Activated T-cell treated with anti-CD3 and anti-CD28 coated beads, Interleukin-2, amount 50 U/mL, for 4 hours (primary cell): ENCODE data around the gene UACA. TPM values are rescaled to one million over a fixed set of nuclear protein-coding genes. Genes with fewer than 3 reads are reported as not detected.

Experiments
- ATAC-seq, 2 donors: fragments of 200-7000 bp; cut with Tn5 transposase; one replicate each; pipeline ENCODE4 v1.10.0; 2021
- DNase-seq: peaks from one replicate; pipeline ENCODE4 v3.0.0-alpha.2; 2020
- H3K27me3 Mint-ChIP-seq: one replicate; pipeline ENCODE4 v1.8.0; 2021; ENCODE audit warnings: low read depth, mixed read lengths
- H3K36me3 Mint-ChIP-seq: one replicate; pipeline ENCODE4 v1.8.0; 2022; ENCODE audit warnings: mixed read lengths; ENCODE audit not compliant: insufficient read depth
- H3K4me1 Mint-ChIP-seq: one replicate; pipeline ENCODE4 v1.8.0; 2021; ENCODE audit warnings: low read depth, mixed read lengths
- H3K4me3 Mint-ChIP-seq: one replicate; pipeline ENCODE4 v1.8.0; 2021; ENCODE audit warnings: mild to moderate bottlenecking, moderate library complexity, mixed read lengths
- H3K9me3 Mint-ChIP-seq: one replicate; pipeline ENCODE4 v1.8.0; 2021; ENCODE audit warnings: mixed read lengths
- total RNA-seq, 3 donors: library from RNA; stranded (reverse); gene quantifications; one replicate each; pipeline ENCODE4 v1.2.1, GENCODE V29; 2021

UACA gene
- total RNA-seq, 3 donors from 2014 or later, result 0.33 to 1.1 (median 0.61) TPM

GRCh38 chr15:70792171-70792573 is 28.8 kb upstream of the UACA start:
- ATAC-seq, result no peak
- Mint-ChIP-seq H3K4me3 (no peak overlapping the region), H3K9me3 (no peaks in the 10 kb centered on the region), H3K36me3 (no peaks in the 10 kb centered on the region), H3K27me3 (peaks cover 8% of the 10 kb centered on the region), H3K4me1 (no peaks in the 10 kb centered on the region)
- DNase-seq, result no peak

- no peak overlapping the region for H3K4me3 Mint-ChIP-seq
- H3K36me3 Mint-ChIP-seq, result no peaks in the 10 kb centered on the region
- peaks cover 8% of the 10 kb centered on the region for H3K27me3 Mint-ChIP-seq
- H3K9me3 Mint-ChIP-seq, result no peaks in the 10 kb centered on the region
- no peak for DNase-seq
- no peak for ATAC-seq
- no peaks in the 10 kb centered on the region for H3K4me1 Mint-ChIP-seq
These were observed 27.9 kb upstream of the UACA start for GRCh38 chr15:70791259-70791658.

GRCh38 chr15:70789213-70789612 is 25.9 kb upstream of the UACA start:
- no peak for ATAC-seq
- Mint-ChIP-seq H3K36me3 (no peaks in the 10 kb centered on the region), H3K4me3 (no peak overlapping the region), H3K9me3 (no peaks in the 10 kb centered on the region), H3K4me1 (no peaks in the 10 kb centered on the region), H3K27me3 (peaks cover 8% of the 10 kb centered on the region)
- no peak for DNase-seq

GRCh38 chr15:70788114-70789049 is 25.0 kb upstream of the UACA start:
- DNase-seq (no peak), ATAC-seq (no peak)
- H3K4me1 Mint-ChIP-seq, result no peaks in the 10 kb centered on the region
- peaks cover 8% of the 10 kb centered on the region for H3K27me3 Mint-ChIP-seq
- H3K9me3 Mint-ChIP-seq, result no peaks in the 10 kb centered on the region
- H3K4me3 Mint-ChIP-seq, result no peak overlapping the region
- no peaks in the 10 kb centered on the region for H3K36me3 Mint-ChIP-seq

GRCh38 chr15:70786996-70787395 is 23.6 kb upstream of the UACA start:
- DNase-seq (no peak), ATAC-seq (no peak)
- H3K27me3 Mint-ChIP-seq, result peaks cover 3% of the 10 kb centered on the region
- H3K36me3 Mint-ChIP-seq, result no peaks in the 10 kb centered on the region
- H3K4me1 Mint-ChIP-seq, result no peaks in the 10 kb centered on the region
- no peaks in the 10 kb centered on the region for H3K9me3 Mint-ChIP-seq
- H3K4me3 Mint-ChIP-seq, result no peak overlapping the region

- Mint-ChIP-seq H3K27me3 (peaks cover 12% of the 10 kb centered on the region), H3K4me3 (no peak overlapping the region), H3K9me3 (no peaks in the 10 kb centered on the region), H3K4me1 (no peaks in the 10 kb centered on the region), H3K36me3 (no peaks in the 10 kb centered on the region)
- DNase-seq, result no peak
- ATAC-seq, result no peak
These were observed 20.3 kb upstream of the UACA start for GRCh38 chr15:70783610-70784022.

GRCh38 chr15:70783041-70783440 is 19.7 kb upstream of the UACA start:
- Mint-ChIP-seq H3K4me1 (no peaks in the 10 kb centered on the region), H3K36me3 (no peaks in the 10 kb centered on the region), H3K9me3 (no peaks in the 10 kb centered on the region), H3K27me3 (peaks cover 12% of the 10 kb centered on the region), H3K4me3 (no peak overlapping the region)
- DNase-seq (no peak), ATAC-seq (no peak)

- Mint-ChIP-seq H3K27me3 (peaks cover 18% of the 10 kb centered on the region), H3K9me3 (no peaks in the 10 kb centered on the region), H3K4me3 (no peak overlapping the region), H3K36me3 (no peaks in the 10 kb centered on the region), H3K4me1 (no peaks in the 10 kb centered on the region)
- DNase-seq (no peak), ATAC-seq (no peak)
These were observed 17.9 kb upstream of the UACA start for GRCh38 chr15:70781236-70781635.

- Mint-ChIP-seq H3K27me3 (peaks cover 18% of the 10 kb centered on the region), H3K4me3 (no peak overlapping the region), H3K4me1 (no peaks in the 10 kb centered on the region), H3K36me3 (no peaks in the 10 kb centered on the region), H3K9me3 (no peaks in the 10 kb centered on the region)
- ATAC-seq (no peak), DNase-seq (no peak)
These were observed 15.1 kb upstream of the UACA start for GRCh38 chr15:70778258-70779076.

GRCh38 chr15:70777170-70777926 is 14.0 kb upstream of the UACA start:
- H3K9me3 Mint-ChIP-seq, result no peaks in the 10 kb centered on the region
- H3K36me3 Mint-ChIP-seq, result no peaks in the 10 kb centered on the region
- H3K4me3 Mint-ChIP-seq, result no peak overlapping the region
- peaks cover 21% of the 10 kb centered on the region for H3K27me3 Mint-ChIP-seq
- ATAC-seq, result no peak
- no peak for DNase-seq
- H3K4me1 Mint-ChIP-seq, result no peaks in the 10 kb centered on the region

- peaks cover 2% of the 10 kb centered on the region for H3K4me1 Mint-ChIP-seq
- no peaks in the 10 kb centered on the region for H3K36me3 Mint-ChIP-seq
- peaks cover 19% of the 10 kb centered on the region for H3K27me3 Mint-ChIP-seq
- H3K9me3 Mint-ChIP-seq, result no peaks in the 10 kb centered on the region
- DNase-seq (no peak), ATAC-seq (no peak)
- H3K4me3 Mint-ChIP-seq, result no peak overlapping the region
These were observed 11.8 kb upstream of the UACA start for GRCh38 chr15:70775160-70775559.

- Mint-ChIP-seq H3K27me3 (peaks cover 13% of the 10 kb centered on the region), H3K9me3 (no peaks in the 10 kb centered on the region), H3K36me3 (no peaks in the 10 kb centered on the region), H3K4me1 (peaks cover 9% of the 10 kb centered on the region), H3K4me3 (no peak overlapping the region)
- ATAC-seq (no peak), DNase-seq (no peak)
These were observed 9.0 kb upstream of the UACA start for GRCh38 chr15:70772402-70772801.

- Mint-ChIP-seq H3K9me3 (no peaks in the 10 kb centered on the region), H3K27me3 (peaks cover 10% of the 10 kb centered on the region), H3K4me1 (peaks cover 9% of the 10 kb centered on the region), H3K4me3 (no peak overlapping the region), H3K36me3 (no peaks in the 10 kb centered on the region)
- ATAC-seq, result peak in 1 of 2 donors; percentile 62
- no peak for DNase-seq
These were observed 7.5 kb upstream of the UACA start for GRCh38 chr15:70770863-70771262.

- DNase-seq (no peak), ATAC-seq (no peak)
- H3K9me3 Mint-ChIP-seq, result no peaks in the 10 kb centered on the region
- no peaks in the 10 kb centered on the region for H3K36me3 Mint-ChIP-seq
- H3K4me3 Mint-ChIP-seq, result no peak overlapping the region
- H3K4me1 Mint-ChIP-seq, result peaks cover 14% of the 10 kb centered on the region
- peaks cover 26% of the 10 kb centered on the region for H3K27me3 Mint-ChIP-seq
These were observed 5.0 kb upstream of the UACA start for GRCh38 chr15:70768257-70768883.
